ENCODE measurements around the gene LSP1.

DNA sequence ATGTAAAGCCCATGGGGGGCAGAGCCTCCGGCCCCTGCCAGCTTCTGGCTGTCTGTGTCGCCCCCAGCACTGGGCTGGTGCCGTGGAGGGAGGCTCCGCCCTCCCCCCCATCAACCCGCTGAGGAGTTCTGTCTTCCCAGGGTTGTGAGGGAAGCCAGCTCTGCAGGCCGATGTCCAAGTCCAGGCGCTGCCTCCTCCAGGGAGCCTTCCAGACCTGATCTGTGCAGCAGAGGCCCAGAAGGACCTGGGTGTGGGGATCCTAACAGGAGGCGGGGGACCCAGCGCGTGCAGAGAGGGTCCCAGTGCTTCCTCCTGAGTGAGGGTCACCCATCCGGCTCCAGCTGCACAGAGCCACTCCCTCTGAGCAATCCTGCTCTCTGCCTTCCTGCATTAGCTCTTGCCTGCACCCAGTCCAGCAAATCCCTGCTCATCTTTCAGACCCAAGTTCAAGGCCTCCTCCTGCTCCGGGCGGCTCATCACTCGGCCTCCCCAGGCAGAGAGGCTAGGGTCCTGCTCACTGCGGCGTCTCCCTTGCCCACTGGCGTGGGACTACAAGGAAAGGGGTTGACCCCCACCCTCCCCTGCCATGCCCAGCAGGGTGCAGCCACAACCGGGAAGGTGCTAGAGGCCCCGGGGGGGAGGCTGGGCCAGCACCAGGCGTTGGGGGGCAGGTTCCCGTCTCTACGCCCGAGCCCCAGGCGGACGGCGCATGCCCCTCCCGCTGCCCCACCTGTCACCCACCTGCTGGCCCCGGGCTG, 22.4 kb downstream of the LSP1 start:
- TF ChIP-seq POLR2A (IDR thresholded peaks at IDR 0.05; ENCODE audit: low read length) (no peak), GATA1 (IDR thresholded peaks at IDR 0.05; ENCODE audit: low read depth, low read length) (no peak)
